Measurements from ENCODE around the gene RPTOR.
A peak's percentile ranks its signal among the peaks of the same experiment; 100 is the strongest.

Gene RPTOR

GRCh38 chr17:80890921-80891396, 346.3 kb downstream of the RPTOR start:
- TF ChIP-seq, protein P1, sequence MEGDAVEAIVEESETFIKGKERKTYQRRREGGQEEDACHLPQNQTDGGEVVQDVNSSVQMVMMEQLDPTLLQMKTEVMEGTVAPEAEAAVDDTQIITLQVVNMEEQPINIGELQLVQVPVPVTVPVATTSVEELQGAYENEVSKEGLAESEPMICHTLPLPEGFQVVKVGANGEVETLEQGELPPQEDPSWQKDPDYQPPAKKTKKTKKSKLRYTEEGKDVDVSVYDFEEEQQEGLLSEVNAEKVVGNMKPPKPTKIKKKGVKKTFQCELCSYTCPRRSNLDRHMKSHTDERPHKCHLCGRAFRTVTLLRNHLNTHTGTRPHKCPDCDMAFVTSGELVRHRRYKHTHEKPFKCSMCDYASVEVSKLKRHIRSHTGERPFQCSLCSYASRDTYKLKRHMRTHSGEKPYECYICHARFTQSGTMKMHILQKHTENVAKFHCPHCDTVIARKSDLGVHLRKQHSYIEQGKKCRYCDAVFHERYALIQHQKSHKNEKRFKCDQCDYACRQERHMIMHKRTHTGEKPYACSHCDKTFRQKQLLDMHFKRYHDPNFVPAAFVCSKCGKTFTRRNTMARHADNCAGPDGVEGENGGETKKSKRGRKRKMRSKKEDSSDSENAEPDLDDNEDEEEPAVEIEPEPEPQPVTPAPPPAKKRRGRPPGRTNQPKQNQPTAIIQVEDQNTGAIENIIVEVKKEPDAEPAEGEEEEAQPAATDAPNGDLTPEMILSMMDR (IDR thresholded peaks at IDR 0.05; ENCODE audit: low read depth, low read length), result no peak
- no peak for TF ChIP-seq EZH2phosphoT487 (IDR thresholded peaks at IDR 0.05; ENCODE audit: low read depth)
- H3K36me3 ChIP-seq (replicated peaks; ENCODE audit: low read depth, low read length), result peaks cover 38% of the 10 kb centered on the region
- H3K27me3 ChIP-seq (ENCODE audit: low read depth, low read length), result no peaks in the 10 kb centered on the region
- peak overlapping the region; percentile 69 for H3K4me3 ChIP-seq (ENCODE audit: low read length)
- peaks cover 12% of the 10 kb centered on the region; the same call in 1 of the 2 replicates for H4K20me1 ChIP-seq (ENCODE audit: insufficient read depth, low read length)
- H2AFZ ChIP-seq (ENCODE audit: low read depth, low read length), result no peak overlapping the region
- H3K9me3 ChIP-seq (ENCODE audit: insufficient read depth, low read length), result no peaks in the 10 kb centered on the region
- peaks cover 32% of the 10 kb centered on the region for H3K4me1 ChIP-seq (ENCODE audit: low read length)
- no peaks in the 10 kb centered on the region for H3K79me2 ChIP-seq (ENCODE audit: low read length)
- peak overlapping the region; percentile 93 for H3K4me2 ChIP-seq (ENCODE audit: low read length)
- peak overlapping the region; percentile 89 for H3K27ac ChIP-seq (ENCODE audit: low read length)
- H3K9ac ChIP-seq (ENCODE audit: low read length), result peak overlapping the region; percentile 48; the same call in 1 of the 2 replicates

DNA sequence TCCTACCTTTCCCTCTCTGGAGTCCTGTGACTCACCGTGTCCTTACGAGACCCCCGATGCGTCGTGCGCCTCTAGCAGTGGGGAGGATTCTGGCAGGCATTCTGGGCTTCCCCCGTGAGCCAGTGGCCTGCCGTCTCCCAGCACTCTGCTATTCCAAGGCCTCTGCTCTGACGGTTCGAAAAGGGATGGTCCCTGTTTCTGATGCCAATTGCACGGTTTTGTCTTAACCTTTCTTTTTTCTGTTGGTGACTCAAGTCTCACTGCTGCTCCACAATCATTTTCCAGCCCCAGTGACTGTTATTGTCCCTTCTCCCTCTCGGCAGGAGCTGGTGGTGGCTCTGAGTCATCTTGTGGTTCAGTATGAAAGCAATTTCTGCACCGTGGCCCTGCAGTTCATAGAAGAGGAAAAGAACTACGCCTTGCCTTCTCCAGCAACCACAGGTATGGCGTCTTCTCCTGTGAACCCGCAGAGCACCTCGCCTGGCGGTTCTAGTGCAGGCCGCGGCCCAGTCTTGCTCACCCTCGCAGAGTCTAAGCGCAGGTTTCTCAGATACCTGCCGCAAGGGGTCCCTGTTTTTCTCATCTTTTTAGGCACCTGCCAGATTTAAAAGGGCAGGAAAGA, 346.9 kb downstream of the RPTOR start:
- Histone ChIP-seq H3K9ac (ENCODE audit: low read length) (peak overlapping the region; percentile 48; the same call in 1 of the 2 replicates), H3K4me1 (ENCODE audit: low read length) (peaks cover 29% of the 10 kb centered on the region), H3K4me2 (ENCODE audit: low read length) (peak overlapping the region; percentile 93), H3K36me3 (replicated peaks; ENCODE audit: low read depth, low read length) (peaks cover 39% of the 10 kb centered on the region), H3K79me2 (ENCODE audit: low read length) (no peaks in the 10 kb centered on the region), H3K4me3 (ENCODE audit: low read length) (peak overlapping the region; percentile 69), H3K9me3 (ENCODE audit: insufficient read depth, low read length) (no peaks in the 10 kb centered on the region), H2AFZ (ENCODE audit: low read depth, low read length) (no peak overlapping the region), H3K27ac (ENCODE audit: low read length) (peak overlapping the region; percentile 89), H3K27me3 (ENCODE audit: low read depth, low read length) (no peaks in the 10 kb centered on the region), H4K20me1 (ENCODE audit: insufficient read depth, low read length) (peaks cover 12% of the 10 kb centered on the region; the same call in 1 of the 2 replicates)
- TF ChIP-seq, protein P1 (IDR thresholded peaks at IDR 0.05; ENCODE audit: low read depth, low read length), result peak; percentile 30; the same call in 1 of the 2 replicates
- TF ChIP-seq EZH2phosphoT487 (IDR thresholded peaks at IDR 0.05; ENCODE audit: low read depth), result no peak

GRCh38 chr17:80892019-80892855, 347.6 kb downstream of the RPTOR start:
- Histone ChIP-seq H2AFZ (ENCODE audit: low read depth, low read length) (no peak overlapping the region), H3K4me1 (ENCODE audit: low read length) (peaks cover 27% of the 10 kb centered on the region), H3K4me3 (ENCODE audit: low read length) (peak overlapping the region; percentile 69), H3K79me2 (ENCODE audit: low read length) (no peaks in the 10 kb centered on the region), H3K9ac (ENCODE audit: low read length) (peak overlapping the region; percentile 48; the same call in 1 of the 2 replicates), H3K27me3 (ENCODE audit: low read depth, low read length) (no peaks in the 10 kb centered on the region), H3K36me3 (replicated peaks; ENCODE audit: low read depth, low read length) (peaks cover 39% of the 10 kb centered on the region), H4K20me1 (ENCODE audit: insufficient read depth, low read length) (peaks cover 12% of the 10 kb centered on the region; the same call in 1 of the 2 replicates), H3K4me2 (ENCODE audit: low read length) (peak overlapping the region; percentile 93), H3K27ac (ENCODE audit: low read length) (peak overlapping the region; percentile 89), H3K9me3 (ENCODE audit: insufficient read depth, low read length) (no peaks in the 10 kb centered on the region)
- TF ChIP-seq EZH2phosphoT487 (IDR thresholded peaks at IDR 0.05; ENCODE audit: low read depth), result no peak
- TF ChIP-seq, protein P1 (IDR thresholded peaks at IDR 0.05; ENCODE audit: low read depth, low read length), result no peak
